SH-SY5Y (cell line): ENCODE data around the gene INTS4.

ENCODE experiments used
- GATA2 ChIP-seq: IDR thresholded peaks from 2 replicates; pipeline ENCODE4 v1.6.1; 2011; ENCODE audit warnings: mild to moderate bottlenecking, low read depth, low read length
- GATA3 ChIP-seq: IDR thresholded peaks from 2 replicates; pipeline ENCODE4 v1.6.1; 2011; ENCODE audit warnings: low read depth, mild to moderate bottlenecking, low read length, moderate library complexity

DNA sequence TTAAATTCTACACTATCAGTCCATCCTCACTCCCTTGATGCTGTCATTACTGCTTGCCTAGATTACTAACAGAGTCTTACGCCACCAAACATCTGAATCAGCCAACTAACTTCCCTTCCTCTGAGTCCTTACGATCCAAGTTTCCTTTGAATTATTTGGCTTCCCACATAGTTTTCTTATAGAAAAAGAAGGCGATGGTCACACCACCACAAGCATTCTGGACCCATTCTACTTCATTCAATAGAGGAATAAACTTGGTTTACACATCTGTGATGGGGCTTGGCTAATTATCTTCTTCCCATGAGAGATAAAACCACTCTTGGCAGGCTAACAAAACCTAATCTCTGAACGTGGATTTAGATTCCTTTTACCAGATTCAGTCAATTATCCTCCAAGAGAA is 35.0 kb downstream of the INTS4 start:
- TF ChIP-seq GATA2 (no peak), GATA3 (no peak)
